CD4-positive, alpha-beta T cell (primary cell): ENCODE measurements around the gene LIMCH1. TPM values are rescaled to one million over a fixed set of nuclear protein-coding genes. Genes with fewer than 3 reads are reported as not detected.

ENCODE experiments used
- ATAC-seq: fragments of 200-7000 bp; cut with Tn5 transposase; one replicate; pipeline ENCODE4 v1.10.0; 2022; ENCODE audit warnings: mild to moderate bottlenecking; ENCODE audit not compliant: poor library complexity
- CTCF ChIA-PET: fragments of 350-600 bp; sonication (Branson Sonifier 250); formaldehyde crosslinking; loops from one replicate; lab custom pipeline; 2021; ENCODE audit warnings: antibody characterized with exemption, inconsistent platforms; lab: Charles Lee
- POLR2A ChIA-PET: fragments of 350-600 bp; sonication (Branson Sonifier 250); formaldehyde crosslinking; loops from one replicate; lab custom pipeline; 2021; ENCODE audit warnings: antibody characterized with exemption, inconsistent platforms; lab: Charles Lee
- DNase-seq, 14 experiments: peaks; one replicate each; pipeline ENCODE4 v3.0.0-alpha.2; 2013 to 2020; ENCODE audit warnings: mixed read lengths in 2 of 14
- H3K27ac ChIP-seq, 2 donors: one replicate each; pipeline versions ENCODE4 v1.5.1 to v1.7.0; 2013; ENCODE audit warnings: low read length in 2 of 2, low read depth in 1 of 2, mild to moderate bottlenecking in 1 of 2
- H3K27me3 ChIP-seq, 2 experiments: 1 replicate in 1 of 2; 2 replicates in 1 of 2; pipeline versions ENCODE4 v1.6.1 to v1.7.0; 2013; ENCODE audit warnings: low read length in 2 of 2, control low read depth in 1 of 2, mild to moderate bottlenecking in 1 of 2, moderate library complexity in 1 of 2; ENCODE audit not compliant: insufficient read depth in 2 of 2, control insufficient read depth in 1 of 2
- H3K36me3 ChIP-seq: one replicate; pipeline ENCODE4 v1.6.1; 2013; ENCODE audit warnings: low read length, control low read depth; ENCODE audit not compliant: insufficient read depth
- H3K4me1 ChIP-seq: one replicate; pipeline ENCODE4 v1.6.1; 2013; ENCODE audit warnings: low read length, control low read depth; ENCODE audit not compliant: insufficient read depth
- H3K4me3 ChIP-seq: one replicate; pipeline ENCODE4 v1.5.1; 2013; ENCODE audit warnings: mild to moderate bottlenecking, low read length, moderate library complexity
- H3K9me3 ChIP-seq, 2 experiments: 1 replicate in 1 of 2; 2 replicates in 1 of 2; pipeline versions ENCODE4 v1.6.1 to v1.7.0; 2013; ENCODE audit warnings: low read length in 2 of 2, mild to moderate bottlenecking in 2 of 2, control low read depth in 1 of 2, moderate library complexity in 1 of 2; ENCODE audit not compliant: control insufficient read depth in 1 of 2, insufficient read depth in 1 of 2
- H3K27ac Mint-ChIP-seq: one replicate; pipeline ENCODE4 v1.8.0; 2020; ENCODE audit warnings: mixed read lengths
- H3K27me3 Mint-ChIP-seq: one replicate; pipeline ENCODE4 v1.8.0; 2021; ENCODE audit warnings: mixed read lengths
- H3K36me3 Mint-ChIP-seq: one replicate; pipeline ENCODE4 v1.8.0; 2021; ENCODE audit warnings: low read depth, mixed read lengths
- H3K4me1 Mint-ChIP-seq: one replicate; pipeline ENCODE4 v1.8.0; 2021; ENCODE audit warnings: low read depth, mixed read lengths
- H3K4me3 Mint-ChIP-seq: one replicate; pipeline ENCODE4 v1.8.0; 2020; ENCODE audit warnings: mild to moderate bottlenecking, mixed read lengths
- H3K9me3 Mint-ChIP-seq: one replicate; pipeline ENCODE4 v1.8.0; 2020; ENCODE audit warnings: mixed read lengths
- intact Hi-C, 2 experiments: fragments of 100-400 bp; cut with DNase I in 1 of 2; cut with micrococcal nuclease in 1 of 2; formaldehyde crosslinking; loops; one replicate each; pipeline versions ENCODE4 v1.15.1 to v1.9.0; 2023 to 2025; cut with DNase I, micrococcal nuclease
- total RNA-seq, 174 experiments: library from RNA in 2 of 174; stranded (reverse) in 2 of 174; gene quantifications; one replicate each; pipeline ENCODE4 v1.2.3 and lab custom pipeline; 2021 to 2026
- TF ChIP-seq, protein P1 (sequence below): fragments of 200-600 bp; IDR thresholded peaks from one replicate; pipeline ENCODE4 v1.8.0; 2022; ENCODE audit warnings: antibody characterized with exemption, mild to moderate bottlenecking

Gene LIMCH1
- total RNA-seq, 2 experiments from 2014 or later = not detected

DNA sequence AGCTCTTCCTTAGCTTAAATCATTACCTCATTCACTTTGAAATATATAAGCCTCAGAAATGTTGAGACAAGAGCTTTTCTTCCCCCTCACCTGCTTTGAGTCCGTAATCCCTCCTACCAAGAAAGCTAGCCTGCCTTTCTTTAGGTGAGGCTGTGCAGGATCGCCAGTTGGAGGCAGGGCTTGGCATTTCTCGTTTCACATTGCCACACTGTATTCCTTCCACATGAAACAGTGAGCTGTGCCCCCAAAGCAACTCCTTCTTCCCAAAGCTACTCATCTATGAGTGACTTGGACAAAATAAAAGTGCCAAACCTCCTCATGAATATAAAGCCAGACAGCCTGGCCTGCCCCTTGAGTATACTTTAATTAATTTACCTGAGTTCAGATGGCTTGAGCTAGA, 86.8 kb downstream of the LIMCH1 start:
- H3K27ac ChIP-seq = no peak overlapping the region
- intact Hi-C loops = no loop called here

DNA sequence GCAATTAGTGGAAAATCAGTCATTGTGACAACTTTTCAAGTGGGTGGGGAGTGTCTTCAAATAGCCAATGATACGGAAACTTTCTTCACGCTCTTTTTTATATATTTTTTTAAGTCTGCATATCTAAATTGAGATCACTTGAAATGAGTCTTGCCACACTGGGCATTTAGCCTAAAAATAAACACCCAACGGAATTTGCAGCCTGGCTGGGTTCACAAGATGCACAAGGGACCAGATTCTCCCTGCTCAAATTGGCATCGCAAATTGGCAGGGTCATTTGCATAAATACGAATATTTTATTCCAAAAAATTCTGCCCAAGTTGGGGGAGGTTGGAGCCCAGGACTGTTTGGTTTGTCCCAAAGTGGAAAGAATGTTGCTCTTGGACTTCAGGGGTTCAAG, 87.6 kb downstream of the LIMCH1 start:
- POLR2A ChIA-PET = no interaction called here
- intact Hi-C loops = no loop called here
- no peak overlapping the region for H3K27ac ChIP-seq
- ATAC-seq = no peak
- CTCF ChIA-PET = no interaction called here
- TF ChIP-seq, protein P1, sequence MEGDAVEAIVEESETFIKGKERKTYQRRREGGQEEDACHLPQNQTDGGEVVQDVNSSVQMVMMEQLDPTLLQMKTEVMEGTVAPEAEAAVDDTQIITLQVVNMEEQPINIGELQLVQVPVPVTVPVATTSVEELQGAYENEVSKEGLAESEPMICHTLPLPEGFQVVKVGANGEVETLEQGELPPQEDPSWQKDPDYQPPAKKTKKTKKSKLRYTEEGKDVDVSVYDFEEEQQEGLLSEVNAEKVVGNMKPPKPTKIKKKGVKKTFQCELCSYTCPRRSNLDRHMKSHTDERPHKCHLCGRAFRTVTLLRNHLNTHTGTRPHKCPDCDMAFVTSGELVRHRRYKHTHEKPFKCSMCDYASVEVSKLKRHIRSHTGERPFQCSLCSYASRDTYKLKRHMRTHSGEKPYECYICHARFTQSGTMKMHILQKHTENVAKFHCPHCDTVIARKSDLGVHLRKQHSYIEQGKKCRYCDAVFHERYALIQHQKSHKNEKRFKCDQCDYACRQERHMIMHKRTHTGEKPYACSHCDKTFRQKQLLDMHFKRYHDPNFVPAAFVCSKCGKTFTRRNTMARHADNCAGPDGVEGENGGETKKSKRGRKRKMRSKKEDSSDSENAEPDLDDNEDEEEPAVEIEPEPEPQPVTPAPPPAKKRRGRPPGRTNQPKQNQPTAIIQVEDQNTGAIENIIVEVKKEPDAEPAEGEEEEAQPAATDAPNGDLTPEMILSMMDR = no peak
- H3K9me3 ChIP-seq = no peaks in the 10 kb centered on the region
- Mint-ChIP-seq H3K4me1 (no peaks in the 10 kb centered on the region), H3K4me3 (no peak overlapping the region), H3K36me3 (no peaks in the 10 kb centered on the region), H3K27ac (no peak overlapping the region), H3K9me3 (no peaks in the 10 kb centered on the region), H3K27me3 (peaks cover 4% of the 10 kb centered on the region)
- H3K27me3 ChIP-seq = peaks cover 0 to 4% of the 10 kb centered on the region in 2 experiments
- no peak for DNase-seq
- no peaks in the 10 kb centered on the region for H3K4me1 ChIP-seq
- H3K36me3 ChIP-seq = no peaks in the 10 kb centered on the region
- H3K4me3 ChIP-seq = no peak overlapping the region

More for the DNA sequence above, 86.8 kb downstream of the LIMCH1 start:
- H3K4me1 ChIP-seq = no peaks in the 10 kb centered on the region
- no peaks in the 10 kb centered on the region for H3K9me3 ChIP-seq
- H3K4me1 Mint-ChIP-seq = no peaks in the 10 kb centered on the region
- CTCF ChIA-PET = no interaction called here
- H3K36me3 Mint-ChIP-seq = no peaks in the 10 kb centered on the region
- H3K36me3 ChIP-seq = no peaks in the 10 kb centered on the region
- TF ChIP-seq, protein P1 = no peak
- H3K27me3 ChIP-seq = peaks cover 0 to 4% of the 10 kb centered on the region in 2 experiments
- no peak overlapping the region for H3K4me3 Mint-ChIP-seq
- H3K9me3 Mint-ChIP-seq = no peaks in the 10 kb centered on the region
- DNase-seq (no peak), ATAC-seq (no peak)
- POLR2A ChIA-PET = no interaction called here
- peaks cover 4% of the 10 kb centered on the region for H3K27me3 Mint-ChIP-seq
- H3K4me3 ChIP-seq = no peak overlapping the region
- H3K27ac Mint-ChIP-seq = no peak overlapping the region

DNA sequence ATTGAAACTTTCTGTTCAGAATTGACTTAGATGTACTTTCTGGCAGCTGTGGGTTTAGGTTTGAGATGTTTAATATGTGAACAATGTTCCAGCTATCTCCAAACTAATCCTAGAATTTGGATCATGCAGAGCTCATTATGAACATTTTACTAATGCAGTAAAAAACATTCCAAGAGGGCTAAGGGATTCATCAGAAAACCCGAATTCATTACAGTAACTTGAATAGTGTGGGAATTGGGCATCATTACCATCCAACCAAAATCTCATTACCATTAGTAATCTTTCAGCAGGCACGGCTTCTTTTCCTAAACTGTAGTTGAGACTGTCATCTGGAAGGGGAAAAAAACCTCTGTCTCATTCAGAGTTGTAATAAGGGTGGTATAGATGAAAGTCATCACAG, 91.0 kb downstream of the LIMCH1 start:
- intact Hi-C loops = no loop called here
- ChIA-PET CTCF (no interaction called here), POLR2A (no interaction called here)
- Mint-ChIP-seq H3K4me3 (no peak overlapping the region), H3K27me3 (peaks cover 4% of the 10 kb centered on the region), H3K9me3 (no peaks in the 10 kb centered on the region), H3K36me3 (no peaks in the 10 kb centered on the region), H3K27ac (no peak overlapping the region), H3K4me1 (no peaks in the 10 kb centered on the region)
- Histone ChIP-seq H3K27ac (no peak overlapping the region), H3K9me3 (no peaks in the 10 kb centered on the region), H3K27me3 (peaks cover 0 to 4% of the 10 kb centered on the region in 2 experiments), H3K4me1 (no peaks in the 10 kb centered on the region), H3K36me3 (no peaks in the 10 kb centered on the region), H3K4me3 (no peak overlapping the region)
- TF ChIP-seq, protein P1 = no peak
- no peak for DNase-seq
- no peak for ATAC-seq
